GM19467 (cell line): ENCODE data around the gene NAGA.
A peak's percentile ranks its signal among the peaks of the same experiment; 100 is the strongest.
"Not testable (repeated sequence)": the region's sequence is repeated elsewhere in the genome, so short reads cannot be mapped to it uniquely, and the experiment has no call there.

ENCODE experiments used
- ATAC-seq: cut with Tn5 transposase; IDR thresholded peaks from one replicate; pipeline ENCODE4 v1.9.1; 2021; ENCODE audit warnings: mild to moderate bottlenecking, moderate library complexity; ENCODE audit not compliant: unreplicated experiment

The NAGA gene

GRCh38 chr22:42070517-42071422 is at the start of gene NAGA:
Gene NAGA, minus strand, starts transcription at chr22:42070812. Its CDS starts 515 bp downstream, at chr22:42070297.
- ATAC-seq: peak; percentile 82

DNA sequence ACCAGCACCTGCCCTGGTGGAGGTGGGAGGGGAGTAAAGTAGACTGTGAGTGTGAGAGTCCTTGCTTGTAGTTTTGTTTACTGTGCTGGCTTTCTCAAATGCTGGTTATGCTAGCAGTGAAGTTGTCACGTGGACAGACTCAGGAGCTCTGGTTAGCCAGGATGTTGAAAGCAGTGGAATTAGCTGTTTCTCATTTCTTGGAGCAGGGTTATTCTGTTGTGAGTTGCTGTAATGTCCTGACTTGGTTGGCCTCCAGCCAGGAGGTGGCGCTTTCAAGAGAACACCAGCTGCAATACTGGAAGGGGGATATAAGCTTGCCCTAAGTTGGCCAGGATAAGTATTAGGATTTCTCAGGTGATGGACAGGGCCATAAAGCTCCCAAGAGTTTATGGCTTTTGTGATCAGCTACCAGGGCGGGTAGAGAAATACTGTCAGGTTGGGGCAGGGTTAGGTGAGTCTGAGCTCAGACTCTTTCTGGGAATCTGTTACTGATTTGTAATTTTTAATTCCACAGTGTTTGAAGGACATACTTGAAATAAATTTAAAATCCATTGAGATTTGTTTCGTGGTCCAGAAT is 46.3 kb upstream of the NAGA start:
- no peak for ATAC-seq

- not testable (repeated sequence) for ATAC-seq
These were observed 44.8 kb upstream of the NAGA start for GRCh38 chr22:42115420-42115830.

GRCh38 chr22:42114721-42115120 is 44.1 kb upstream of the NAGA start:
- no peak for ATAC-seq

GRCh38 chr22:42112793-42113192 is 42.2 kb upstream of the NAGA start:
- ATAC-seq: not testable (repeated sequence)

DNA sequence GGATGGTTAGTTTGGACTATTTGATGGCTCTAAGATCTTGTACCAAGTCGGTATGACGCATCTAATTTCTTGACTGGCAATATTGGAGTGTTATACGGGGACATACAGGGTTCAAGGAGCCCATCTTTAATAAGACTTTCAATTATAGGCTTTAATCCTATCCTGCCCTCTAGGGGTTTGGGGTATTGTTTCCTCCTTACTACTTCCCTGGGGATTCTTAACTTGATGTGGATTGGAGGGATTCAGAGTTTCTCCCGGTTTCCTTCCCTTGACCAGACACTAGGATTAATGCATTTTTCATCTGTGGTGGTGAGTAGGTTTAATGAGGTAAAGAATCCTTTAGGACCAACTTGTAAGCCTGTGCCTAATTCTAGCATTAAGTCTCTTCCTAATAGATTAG is 41.2 kb upstream of the NAGA start:
- ATAC-seq: no peak

GRCh38 chr22:42108848-42109247 is 38.2 kb upstream of the NAGA start:
- ATAC-seq: no peak

DNA sequence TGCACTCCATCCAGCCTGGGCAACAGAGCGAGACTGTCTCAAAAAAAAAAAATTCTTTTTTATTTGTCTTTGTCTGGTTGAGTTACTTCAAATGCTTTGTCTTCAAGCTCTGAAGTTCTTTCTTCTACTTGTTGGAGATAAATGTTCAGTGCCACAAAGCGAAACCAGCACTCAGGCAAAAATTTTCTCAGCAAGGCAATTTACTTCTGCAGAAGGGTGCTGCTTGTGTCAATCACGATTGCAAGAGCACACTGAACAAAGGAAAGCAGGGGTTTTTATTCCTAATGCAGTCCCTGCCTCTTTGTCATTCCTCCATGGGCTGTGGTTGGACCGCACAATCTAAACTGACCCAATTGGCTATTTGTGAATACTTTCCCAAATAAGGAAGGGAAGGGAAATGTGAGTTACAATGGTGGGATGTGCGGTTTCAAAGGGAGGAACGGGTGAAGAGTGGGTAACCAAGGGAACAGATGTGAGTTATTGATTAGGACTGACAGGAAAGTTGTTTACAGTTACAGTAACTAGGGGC is 33.8 kb upstream of the NAGA start:
- ATAC-seq: not testable (repeated sequence)

- ATAC-seq: no peak
These were observed 30.6 kb upstream of the NAGA start for GRCh38 chr22:42101199-42101598.

GRCh38 chr22:42091455-42091782 is 20.8 kb upstream of the NAGA start:
- ATAC-seq: no peak

- ATAC-seq: peak; percentile 92
These were observed 20.2 kb upstream of the NAGA start, which contains the start of gene NDUFA6 for GRCh38 chr22:42090596-42091454. Gene NDUFA6, minus strand, starts transcription at chr22:42090772. Its CDS starts 28 bp downstream, at chr22:42090744.

- ATAC-seq: no peak
These were observed 15.4 kb upstream of the NAGA start for GRCh38 chr22:42086051-42086450.

DNA sequence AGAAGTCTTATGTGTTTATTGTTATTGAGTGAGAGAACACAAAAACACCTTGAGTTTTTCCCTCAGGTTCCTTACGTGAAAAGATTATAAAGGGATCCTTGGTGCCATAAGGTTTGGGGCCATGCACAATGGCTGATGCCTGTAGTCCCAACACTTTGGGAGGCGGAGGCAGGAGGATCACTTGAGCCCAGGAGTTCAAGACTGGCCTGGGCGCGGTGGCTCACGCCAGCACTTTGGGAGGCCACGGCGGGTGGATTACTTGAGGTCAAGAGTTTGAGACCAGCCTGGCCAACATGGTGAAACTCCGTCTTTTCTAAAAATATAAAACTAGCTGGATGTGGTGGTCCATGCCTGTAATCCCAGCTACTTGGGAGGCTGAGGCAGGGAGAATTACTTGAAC is 14.3 kb upstream of the NAGA start:
- ATAC-seq: no peak

- ATAC-seq: no peak
These were observed 12.5 kb upstream of the NAGA start for GRCh38 chr22:42083119-42083518.

GRCh38 chr22:42080287-42080686 is 9.7 kb upstream of the NAGA start:
- no peak for ATAC-seq

DNA sequence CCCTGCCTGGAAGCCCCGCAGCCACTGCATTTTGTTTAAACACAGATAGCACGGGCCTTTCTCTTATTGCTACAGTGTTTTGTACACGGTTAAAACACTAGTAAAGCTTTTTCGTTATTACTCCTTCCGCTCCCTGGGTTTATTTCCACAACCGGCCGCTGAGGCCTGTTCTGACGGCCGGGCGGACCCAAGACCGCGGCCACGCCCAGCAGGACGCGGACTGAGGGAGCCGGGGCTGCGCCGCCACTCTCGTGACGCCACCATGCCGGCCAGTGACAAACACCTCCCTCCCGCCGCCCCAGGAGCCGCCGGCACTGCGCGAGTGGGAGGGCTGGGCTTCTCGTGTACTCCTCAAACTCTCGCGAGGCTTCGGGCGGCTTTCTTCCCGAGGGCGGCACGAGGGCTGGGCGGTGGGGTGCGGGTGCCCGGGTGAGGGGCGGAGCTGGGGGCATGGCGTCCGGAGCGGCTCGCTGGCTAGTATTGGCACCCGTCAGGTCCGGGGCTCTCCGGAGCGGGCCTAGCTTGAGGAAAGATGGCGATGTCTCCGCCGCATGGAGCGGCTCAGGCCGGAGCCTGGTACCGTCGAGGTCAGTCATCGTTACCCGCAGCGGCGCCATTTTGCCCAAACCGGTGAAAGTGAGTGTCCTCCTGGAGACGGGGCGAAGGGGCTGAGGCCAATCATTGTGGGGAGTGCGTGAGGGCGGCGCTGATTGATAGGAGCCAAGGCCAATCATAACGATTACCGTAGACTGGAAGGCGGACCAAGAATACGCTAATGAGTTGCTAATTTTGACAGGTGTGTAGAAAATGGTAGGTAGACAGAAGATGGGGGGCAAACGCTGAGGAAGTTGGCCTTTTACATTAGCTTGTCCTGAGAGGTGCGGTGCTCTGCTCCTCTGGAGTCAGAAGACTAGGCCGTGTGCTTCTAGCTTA is 9.0 kb upstream of the NAGA start, which contains the start of gene SMDT1:
Gene SMDT1, plus strand, starts transcription at position 382 of the 933 bp plus-strand sequence. Its CDS starts 69 bp downstream, at position 451.
- peak; percentile 81 for ATAC-seq

GRCh38 chr22:42078469-42079318 is 8.1 kb upstream of the NAGA start:
- no peak for ATAC-seq

- ATAC-seq: no peak
These were observed 7.0 kb upstream of the NAGA start for GRCh38 chr22:42077486-42078125.
